HG03432 (cell line): ENCODE data around the gene TCEA2.

ENCODE experiments used
- ATAC-seq: cut with Tn5 transposase; IDR thresholded peaks from one replicate; pipeline ENCODE4 v1.9.1; 2021; ENCODE audit warnings: mild to moderate bottlenecking, moderate library complexity; ENCODE audit not compliant: unreplicated experiment

TCEA2 gene

GRCh38 chr20:64035066-64035932 lies 27.7 kb upstream of the TCEA2 start:
- ATAC-seq, result no peak

- no peak for ATAC-seq
These were observed 27.1 kb upstream of the TCEA2 start, which contains the start of gene C20orf204 for GRCh38 chr20:64035933-64036345. Gene C20orf204 (plus strand): TSS chr20:64036182. CDS start chr20:64036324, 142 bp downstream.

- ATAC-seq, result no peak
These were observed 26.4 kb upstream of the TCEA2 start for GRCh38 chr20:64036346-64037198.

- ATAC-seq, result no peak
These were observed 25.9 kb upstream of the TCEA2 start for GRCh38 chr20:64037199-64037497.

- no peak for ATAC-seq
These were observed 25.3 kb upstream of the TCEA2 start for GRCh38 chr20:64037498-64038213.

- ATAC-seq, result peak; percentile 41
These were observed 24.8 kb upstream of the TCEA2 start for GRCh38 chr20:64038224-64038564.

GRCh38 chr20:64038565-64039292 lies 24.3 kb upstream of the TCEA2 start:
- ATAC-seq, result peak; percentile 56

GRCh38 chr20:64039293-64040160 lies 23.5 kb upstream of the TCEA2 start:
- no peak for ATAC-seq

- ATAC-seq, result no peak
These were observed 22.6 kb upstream of the TCEA2 start for GRCh38 chr20:64040231-64041039.

- ATAC-seq, result no peak
These were observed 21.8 kb upstream of the TCEA2 start for GRCh38 chr20:64041040-64041780.

- ATAC-seq, result no peak
These were observed 21.3 kb upstream of the TCEA2 start for GRCh38 chr20:64041781-64042053.

GRCh38 chr20:64042054-64042781 lies 20.8 kb upstream of the TCEA2 start:
- ATAC-seq, result no peak

GRCh38 chr20:64043768-64044167 lies 19.2 kb upstream of the TCEA2 start:
- no peak for ATAC-seq

- no peak for ATAC-seq
These were observed 18.3 kb upstream of the TCEA2 start for GRCh38 chr20:64044484-64045247.

GRCh38 chr20:64045346-64046011 lies 17.5 kb upstream of the TCEA2 start:
- no peak for ATAC-seq

GRCh38 chr20:64047046-64047389 lies 16.0 kb upstream of the TCEA2 start:
- ATAC-seq, result no peak

- no peak for ATAC-seq
These were observed 15.0 kb upstream of the TCEA2 start for GRCh38 chr20:64047968-64048401.
